GM12873 (cell line): ENCODE data around the gene CNOT6L.

Experiments used
- CTCF ChIP-seq: IDR thresholded peaks from 2 replicates; pipeline ENCODE4 v1.5.1; 2012; ENCODE audit warnings: low read depth, mild to moderate bottlenecking, moderate library complexity, low read length, control low read depth; ENCODE audit not compliant: insufficient read depth; ENCODE audit errors: missing control alignments

The CNOT6L gene

GRCh38 chr4:77818602-77819403 is at the start of gene CNOT6L:
CNOT6L (minus strand) TSS chr4:77819368; CDS start chr4:77819308, 60 bp downstream.
- no peak for TF ChIP-seq CTCF

- TF ChIP-seq CTCF: no peak
These were observed 46.1 kb upstream of the CNOT6L start for GRCh38 chr4:77865259-77865658.

- no peak for TF ChIP-seq CTCF
These were observed 43.5 kb upstream of the CNOT6L start, which contains the start of gene MRPL1 for GRCh38 chr4:77862478-77863216. MRPL1 (plus strand) TSS chr4:77862830; CDS start chr4:77862849, 19 bp downstream.

- no peak for TF ChIP-seq CTCF
These were observed 42.3 kb upstream of the CNOT6L start for GRCh38 chr4:77861495-77861894.

GRCh38 chr4:77859256-77859655 is 40.1 kb upstream of the CNOT6L start:
- no peak for TF ChIP-seq CTCF

GRCh38 chr4:77856152-77856551 is 37.0 kb upstream of the CNOT6L start:
- no peak for TF ChIP-seq CTCF

GRCh38 chr4:77854431-77855111 is 35.4 kb upstream of the CNOT6L start:
- no peak for TF ChIP-seq CTCF
